GM19328 (cell line): ENCODE data around the gene BORCS6.

Experiments
- ATAC-seq: cut with Tn5 transposase; IDR thresholded peaks from one replicate; pipeline ENCODE4 v1.9.1; 2021; ENCODE audit warnings: mild to moderate bottlenecking, moderate library complexity; ENCODE audit not compliant: unreplicated experiment

The BORCS6 gene

DNA sequence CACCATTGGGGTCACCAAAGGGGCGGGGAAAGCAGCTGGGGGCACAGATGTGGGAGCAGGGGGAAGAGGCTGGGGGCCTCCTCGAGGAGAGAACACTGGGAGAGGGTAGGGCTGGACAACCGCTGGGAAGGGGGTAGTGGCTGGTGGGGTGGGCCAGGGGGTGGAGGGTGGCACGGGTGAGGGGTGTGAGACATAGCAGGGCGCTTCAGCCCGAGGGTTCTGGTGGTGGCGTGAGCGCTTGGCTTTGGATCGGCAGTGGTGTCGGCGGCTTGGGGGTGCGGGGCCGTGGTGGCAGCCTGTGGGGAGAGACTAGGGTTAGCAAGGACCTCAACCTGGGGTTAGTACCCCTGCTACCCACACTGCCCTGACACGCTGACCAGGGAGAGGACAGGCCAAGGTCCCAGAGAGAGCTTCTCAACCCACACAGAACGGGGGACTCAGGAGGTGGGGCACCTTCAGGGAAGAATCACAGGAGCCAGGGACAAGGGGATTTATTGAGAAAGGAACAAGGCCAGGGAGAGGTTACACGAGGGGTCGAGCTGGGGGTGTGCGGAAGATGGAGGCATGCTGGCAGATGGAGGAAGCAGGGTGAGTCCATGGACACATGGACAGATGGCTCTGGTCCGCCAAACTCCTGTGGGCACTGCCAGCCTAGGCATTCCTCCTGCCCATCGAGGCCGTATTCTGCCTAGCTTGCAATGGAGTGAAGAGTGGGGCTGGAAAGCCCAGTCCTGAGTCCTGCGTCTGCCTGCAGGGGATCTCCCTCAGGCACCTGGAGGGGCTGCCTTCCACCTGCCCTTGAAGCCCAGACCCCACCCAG lies 46.2 kb downstream of the BORCS6 start:
- ATAC-seq, result no peak

DNA sequence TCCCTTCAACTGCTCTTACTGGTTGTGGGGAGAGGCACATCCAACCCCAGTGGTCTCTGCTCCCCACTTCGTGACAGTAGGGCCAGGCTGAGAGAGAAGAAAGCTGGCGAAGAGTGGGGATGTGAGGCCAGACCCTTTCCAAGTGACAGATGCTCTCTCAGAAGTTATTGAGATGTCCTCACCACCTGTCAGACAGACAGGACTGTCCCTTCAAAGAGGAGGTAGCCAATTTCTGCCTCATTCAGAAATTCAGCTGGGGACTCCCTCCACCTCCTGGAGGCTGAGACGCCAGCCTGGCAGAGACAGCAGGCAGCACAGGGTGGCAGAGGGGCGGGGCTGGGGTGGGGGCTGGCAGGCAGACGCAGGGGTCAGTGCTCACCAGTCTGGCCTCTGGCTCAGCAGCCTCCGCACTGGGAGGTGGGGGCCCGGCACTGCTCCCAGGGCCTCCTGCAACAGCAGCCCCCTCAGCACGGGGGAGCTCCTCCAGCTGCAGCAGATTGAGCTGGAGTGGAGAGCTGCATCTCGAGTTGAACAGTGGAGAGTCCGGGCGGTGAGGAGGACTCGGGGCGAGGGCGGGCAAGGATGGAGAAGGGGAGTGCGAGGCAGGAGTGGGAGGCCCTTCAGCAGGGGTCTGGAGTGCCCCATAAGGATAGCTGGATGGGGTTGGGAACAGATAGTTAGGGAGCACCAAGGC lies 46.9 kb downstream of the BORCS6 start:
- ATAC-seq, result no peak

DNA sequence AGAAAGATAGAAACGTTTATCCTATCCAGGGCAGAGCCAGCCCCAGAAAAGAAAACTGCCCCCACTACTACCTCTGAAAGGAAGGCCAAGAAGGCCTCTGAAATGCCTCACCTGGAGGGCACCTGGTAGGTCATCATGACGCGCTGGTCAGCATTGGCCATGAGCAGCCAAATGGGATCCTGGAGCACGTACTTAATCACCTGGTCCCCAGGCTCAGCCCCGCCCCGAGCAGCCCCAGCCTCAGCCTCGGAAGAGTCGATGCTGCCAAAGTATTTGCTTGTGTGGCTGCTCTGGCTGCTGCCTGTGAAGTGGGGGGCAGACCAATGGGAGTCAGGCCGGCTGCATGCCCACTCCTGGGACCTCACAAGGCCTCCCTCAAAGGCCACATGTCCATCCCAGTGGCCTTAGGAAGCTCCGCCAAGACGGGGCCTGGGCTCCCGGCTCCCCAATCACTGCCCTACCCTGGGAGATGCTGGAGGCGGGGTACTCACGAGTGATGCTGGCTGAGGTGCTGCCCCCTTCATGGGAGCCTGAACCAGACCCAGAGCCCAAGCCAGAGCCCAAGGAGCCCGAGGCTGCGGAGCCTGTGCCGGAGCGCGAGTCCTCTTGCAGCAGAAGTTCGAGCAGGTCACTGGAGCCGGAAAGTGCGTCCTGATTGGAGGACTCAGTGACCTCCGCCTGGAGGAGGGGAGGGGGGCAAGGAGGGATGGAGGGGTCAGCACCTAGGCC lies 47.7 kb downstream of the BORCS6 start:
- ATAC-seq, result no peak

DNA sequence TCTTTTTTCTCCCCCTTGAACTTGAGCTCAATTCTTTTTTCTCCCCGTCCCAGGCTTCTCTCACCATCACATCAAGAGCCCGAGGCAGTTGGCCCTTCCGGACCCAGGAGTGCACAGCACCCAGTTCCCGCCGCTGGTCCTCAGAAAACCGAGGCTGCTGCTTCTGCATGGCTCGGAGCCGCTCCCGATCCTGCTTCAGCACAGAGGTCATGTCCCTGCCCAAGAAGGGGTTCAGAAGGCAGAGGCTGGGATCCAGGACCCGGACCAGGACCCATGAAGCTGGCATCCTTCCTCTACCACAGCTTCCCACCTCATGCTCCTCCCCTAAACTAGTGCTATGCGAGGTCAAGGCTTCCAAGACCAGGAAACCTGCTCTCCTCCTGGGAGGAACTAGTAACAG lies 48.2 kb downstream of the BORCS6 start:
- no peak for ATAC-seq

DNA sequence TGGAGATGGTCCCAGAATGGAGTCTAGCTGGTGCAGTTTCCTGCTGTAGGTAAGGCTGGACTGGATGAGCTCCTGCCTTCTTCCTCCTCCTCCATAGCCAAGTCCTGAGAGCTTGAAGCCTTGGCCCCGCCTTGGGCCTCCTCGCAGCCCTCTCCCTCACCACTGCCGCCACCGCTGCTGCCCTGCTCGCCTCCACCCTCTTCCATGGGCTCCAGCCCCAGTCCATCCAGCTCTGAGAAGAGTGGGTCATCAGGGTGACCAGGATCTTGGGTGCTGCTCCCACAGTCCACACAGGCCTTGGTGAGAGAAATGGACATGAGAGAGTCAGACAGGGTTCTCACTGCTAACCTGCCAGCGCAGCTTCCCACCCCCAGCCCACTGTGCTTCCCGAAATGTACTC lies 48.9 kb downstream of the BORCS6 start:
- no peak for ATAC-seq

DNA sequence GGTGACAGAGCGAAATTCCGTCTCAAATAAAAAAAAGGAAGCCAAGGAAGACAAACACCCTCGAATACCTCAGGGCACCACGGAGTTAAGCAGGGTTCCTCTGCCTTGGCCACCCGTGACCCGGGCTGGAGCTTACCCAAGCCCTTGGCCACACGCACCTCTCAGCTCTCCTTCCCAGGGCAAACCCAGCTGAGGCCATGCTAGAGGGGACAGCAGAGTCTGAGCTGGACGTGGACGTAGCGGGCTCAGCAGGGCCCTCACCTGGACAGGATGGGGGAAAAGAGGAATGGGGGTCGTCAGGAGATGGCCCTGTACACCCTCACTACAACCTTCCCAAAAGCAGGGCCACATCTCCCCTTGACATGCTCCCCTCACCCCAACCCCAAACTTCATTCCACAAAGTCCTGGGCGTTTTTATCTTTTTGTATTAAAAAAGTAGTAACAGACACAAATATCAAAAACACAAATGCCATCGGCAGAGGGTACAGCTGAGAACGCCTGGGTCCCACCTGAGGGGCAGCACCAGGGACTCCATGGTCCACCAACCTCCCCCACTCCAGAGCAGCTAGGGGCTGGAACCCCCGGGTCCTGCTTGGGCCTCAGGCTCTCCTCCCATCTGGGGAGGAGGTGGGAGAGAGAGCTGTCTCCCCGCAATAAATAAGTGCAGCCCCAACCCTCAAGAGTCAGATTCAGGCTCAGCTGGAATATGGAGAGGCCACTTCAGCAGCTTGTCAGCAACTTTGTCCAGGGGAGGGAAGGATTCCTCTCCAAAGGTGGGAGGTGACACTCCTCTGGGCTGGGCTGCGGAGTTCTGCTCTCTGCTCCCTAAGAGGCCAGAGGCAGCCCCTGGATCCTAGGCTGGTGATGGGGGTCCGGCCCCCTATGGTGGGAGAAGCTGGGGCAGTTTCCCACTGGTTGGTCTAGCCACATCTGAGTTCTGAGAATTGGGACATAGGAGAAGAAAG lies 49.6 kb downstream of the BORCS6 start:
- no peak for ATAC-seq

DNA sequence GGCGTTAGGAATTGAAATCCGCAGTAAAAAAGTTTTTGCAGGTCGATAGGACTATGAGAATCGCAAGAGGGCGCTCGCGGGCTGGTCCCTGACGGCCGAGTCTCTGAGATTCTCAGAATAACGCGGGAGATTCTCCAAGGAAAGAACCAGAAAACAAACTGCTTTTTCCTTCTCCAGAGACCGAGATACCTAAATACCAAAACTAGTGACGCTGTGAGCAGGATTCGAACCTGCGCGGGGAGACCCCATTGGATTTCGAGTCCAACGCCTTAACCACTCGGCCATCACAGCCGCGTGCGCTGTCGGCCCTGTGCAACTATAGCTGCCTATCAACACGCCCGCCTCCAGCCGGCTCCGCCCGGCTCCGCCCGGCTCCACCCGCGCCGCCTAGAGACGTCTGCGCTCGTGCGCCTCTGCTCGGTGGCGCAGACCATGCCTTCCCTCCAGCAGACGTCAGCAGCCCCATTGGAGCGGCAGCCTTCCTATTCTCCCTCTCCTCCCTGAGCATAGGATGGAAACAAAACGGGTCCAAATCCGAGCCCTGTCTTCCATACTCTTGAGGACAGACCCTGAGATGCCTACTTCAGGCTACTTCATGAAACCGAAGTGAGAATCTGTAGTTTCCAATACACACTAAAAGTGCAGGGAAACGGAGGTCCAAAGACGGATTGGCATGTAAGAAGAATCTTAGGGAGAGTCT lies 51.2 kb downstream of the BORCS6 start:
- peak; percentile 83 for ATAC-seq

- no peak for ATAC-seq
Observed at GRCh38 chr17:8138374-8138671, 51.7 kb downstream of the BORCS6 start.
